ENCODE data around the gene RAF1. TPM values are rescaled to one million over a fixed set of nuclear protein-coding genes. Genes with fewer than 3 reads are reported as not detected.

Gene RAF1
- total and polyA plus RNA-seq, 9 of the 15 experiments (the other 6 are each of a cell fraction or from before 2014, with no cell fraction given) = 28.0 to 183 (median 85.6) TPM

DNA sequence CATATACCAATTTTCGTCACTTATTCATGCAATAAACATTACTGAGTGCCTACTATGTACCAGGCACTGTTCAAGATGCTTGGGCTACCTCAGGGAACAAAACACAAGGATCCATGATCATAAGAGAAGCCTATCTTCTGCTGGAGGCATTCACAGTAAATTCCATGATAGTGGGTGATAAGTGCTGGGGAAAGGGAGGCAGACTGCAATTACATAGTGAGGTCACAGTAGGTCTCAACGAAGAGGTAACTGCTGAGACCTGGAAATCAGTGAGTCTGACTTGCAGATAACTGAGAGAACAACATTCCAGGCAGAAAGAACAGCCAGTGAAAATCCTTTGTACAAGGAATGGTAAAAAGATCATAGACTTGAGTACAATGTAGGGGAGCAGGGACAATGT lies 33.6 kb downstream of the RAF1 start:
- H3K27me3 ChIP-seq (ENCODE audit: control insufficient read depth in 2 of 2, insufficient read depth in 2 of 2, low read length in 2 of 2) = no peaks in the 10 kb centered on the region
- peaks cover 96% of the 10 kb centered on the region for H3K79me2 ChIP-seq (ENCODE audit: control insufficient read depth, insufficient read depth, low read length)
- FAIRE-seq = no peak
- H3K4me3 ChIP-seq = no peak overlapping the region
- H2AFZ ChIP-seq (ENCODE audit: low read depth, low read length) = no peak overlapping the region
- BruUV-seq (replicated peaks) = no TSS peak
- 37% methylated on average over 2 of the region's 2 CpGs for WGBS (ENCODE audit: insufficient coverage, low coverage, missing lambda C conversion rate)
- H4K20me1 ChIP-seq (replicated peaks; ENCODE audit: control insufficient read depth, insufficient read depth, low read length) = peaks cover 21% of the 10 kb centered on the region
- H3K9me1 ChIP-seq (ENCODE audit: control insufficient read depth, insufficient read depth, low read length) = no peaks in the 10 kb centered on the region
- peaks cover 4% of the 10 kb centered on the region; the same call in 1 of the 3 replicates for H3K36me3 ChIP-seq (ENCODE audit: control insufficient read depth, insufficient read depth, low read length)
- H3K4me1 ChIP-seq (replicated peaks in 1 of 2; ENCODE audit: control insufficient read depth in 2 of 2, insufficient read depth in 2 of 2, low read length in 2 of 2) = peaks cover 43 to 49% of the 10 kb centered on the region in 2 experiments
- ChIA-PET CTCF (ENCODE audit: low intra/inter-chr PET ratio) (no interaction called here), POLR2A (interaction anchor here (0.9 to 1.5 kb wide), 2 partner anchors 31 to 33 kb away, joined by 3 to 5 read pairs; partner anchors contain the start of gene RAF1)
- no peak overlapping the region for H3K9ac ChIP-seq (ENCODE audit: insufficient read depth in 1 of 2, low read depth in 2 of 2, low read length in 2 of 2)
- no peaks in the 10 kb centered on the region for H3K9me3 ChIP-seq (replicated peaks; ENCODE audit: control insufficient read depth, insufficient read depth, low read depth, low read length)
- no peak overlapping the region for H3K27ac ChIP-seq (ENCODE audit: extremely low read depth, low read depth, low read length)
- TF ChIP-seq RNF219 (CRISPR knock-in tag; IDR thresholded peaks at IDR 0.05) = no peak
- no peak for TF ChIP-seq THRA (IDR thresholded peaks at IDR 0.05)
- TF ChIP-seq ZKSCAN1 (IDR thresholded peaks at IDR 0.05; ENCODE audit: low read depth, low read length) = peak; percentile 13; the same call in 1 of the 2 replicates
- no peak for TF ChIP-seq EWSR1 (IDR thresholded peaks at IDR 0.05; ENCODE audit: borderline replicate concordance, low read depth, partially characterized antibody)
- TF ChIP-seq, protein P1, sequence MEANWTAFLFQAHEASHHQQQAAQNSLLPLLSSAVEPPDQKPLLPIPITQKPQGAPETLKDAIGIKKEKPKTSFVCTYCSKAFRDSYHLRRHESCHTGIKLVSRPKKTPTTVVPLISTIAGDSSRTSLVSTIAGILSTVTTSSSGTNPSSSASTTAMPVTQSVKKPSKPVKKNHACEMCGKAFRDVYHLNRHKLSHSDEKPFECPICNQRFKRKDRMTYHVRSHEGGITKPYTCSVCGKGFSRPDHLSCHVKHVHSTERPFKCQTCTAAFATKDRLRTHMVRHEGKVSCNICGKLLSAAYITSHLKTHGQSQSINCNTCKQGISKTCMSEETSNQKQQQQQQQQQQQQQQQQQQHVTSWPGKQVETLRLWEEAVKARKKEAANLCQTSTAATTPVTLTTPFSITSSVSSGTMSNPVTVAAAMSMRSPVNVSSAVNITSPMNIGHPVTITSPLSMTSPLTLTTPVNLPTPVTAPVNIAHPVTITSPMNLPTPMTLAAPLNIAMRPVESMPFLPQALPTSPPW (CRISPR knock-in tag; IDR thresholded peaks at IDR 0.05) = no peak
- TF ChIP-seq SIN3A (IDR thresholded peaks at IDR 0.05; ENCODE audit: borderline replicate concordance in 2 of 2, control insufficient read depth in 1 of 2, low read depth in 2 of 2, low read length in 2 of 2) = no peak
- no peak for TF ChIP-seq POLR2A (conservative IDR thresholded peaks at IDR 0.05)
- TF ChIP-seq ZZZ3 (IDR thresholded peaks at IDR 0.05) = no peak
- in situ Hi-C loops (cut with MboI) = no loop called here
- ATAC-seq = no peak
- peak in 1 of 4 experiments; percentile 18 for DNase-seq (ENCODE audit: extremely low read depth in 1 of 4, low spot score in 3 of 4)
- intact Hi-C loops (cut with micrococcal nuclease) = no loop called here
- no peak overlapping the region for H3K4me2 ChIP-seq (ENCODE audit: insufficient read depth, low read length)

All from K562 (cell line).